Measurements from ENCODE around the gene TPP1. TPM values are rescaled to one million over a fixed set of nuclear protein-coding genes. Genes with fewer than 3 reads are reported as not detected.

TPP1 gene
- total and polyA plus RNA-seq, 9 of the 15 experiments (the other 6 are each of a cell fraction or from before 2014, with no cell fraction given): 7.5 to 75.8 (median 15.7) TPM

GRCh38 chr11:6619004-6619745 is at the start of gene TPP1 (continued):
- TF ChIP-seq, protein P1, sequence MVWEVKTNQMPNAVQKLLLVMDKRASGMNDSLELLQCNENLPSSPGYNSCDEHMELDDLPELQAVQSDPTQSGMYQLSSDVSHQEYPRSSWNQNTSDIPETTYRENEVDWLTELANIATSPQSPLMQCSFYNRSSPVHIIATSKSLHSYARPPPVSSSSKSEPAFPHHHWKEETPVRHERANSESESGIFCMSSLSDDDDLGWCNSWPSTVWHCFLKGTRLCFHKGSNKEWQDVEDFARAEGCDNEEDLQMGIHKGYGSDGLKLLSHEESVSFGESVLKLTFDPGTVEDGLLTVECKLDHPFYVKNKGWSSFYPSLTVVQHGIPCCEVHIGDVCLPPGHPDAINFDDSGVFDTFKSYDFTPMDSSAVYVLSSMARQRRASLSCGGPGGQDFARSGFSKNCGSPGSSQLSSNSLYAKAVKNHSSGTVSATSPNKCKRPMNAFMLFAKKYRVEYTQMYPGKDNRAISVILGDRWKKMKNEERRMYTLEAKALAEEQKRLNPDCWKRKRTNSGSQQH (CRISPR knock-in tag; IDR thresholded peaks at IDR 0.05): no peak
- peak; percentile 96; the same call in 1 of the 2 replicates for TF ChIP-seq GTF2F1 (IDR thresholded peaks at IDR 0.05; ENCODE audit: low read depth, low read length)
- TF ChIP-seq ZNF23 (CRISPR knock-in tag; IDR thresholded peaks at IDR 0.05): no peak
- peak; percentile 58; the same call in 1 of the 2 replicates for TF ChIP-seq PKNOX1 (IDR thresholded peaks at IDR 0.05)
- no peak for TF ChIP-seq ZNF318 (IDR thresholded peaks at IDR 0.05; ENCODE audit: borderline replicate concordance in 1 of 2, low read depth in 1 of 2)
- TF ChIP-seq, protein P2, sequence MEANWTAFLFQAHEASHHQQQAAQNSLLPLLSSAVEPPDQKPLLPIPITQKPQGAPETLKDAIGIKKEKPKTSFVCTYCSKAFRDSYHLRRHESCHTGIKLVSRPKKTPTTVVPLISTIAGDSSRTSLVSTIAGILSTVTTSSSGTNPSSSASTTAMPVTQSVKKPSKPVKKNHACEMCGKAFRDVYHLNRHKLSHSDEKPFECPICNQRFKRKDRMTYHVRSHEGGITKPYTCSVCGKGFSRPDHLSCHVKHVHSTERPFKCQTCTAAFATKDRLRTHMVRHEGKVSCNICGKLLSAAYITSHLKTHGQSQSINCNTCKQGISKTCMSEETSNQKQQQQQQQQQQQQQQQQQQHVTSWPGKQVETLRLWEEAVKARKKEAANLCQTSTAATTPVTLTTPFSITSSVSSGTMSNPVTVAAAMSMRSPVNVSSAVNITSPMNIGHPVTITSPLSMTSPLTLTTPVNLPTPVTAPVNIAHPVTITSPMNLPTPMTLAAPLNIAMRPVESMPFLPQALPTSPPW (CRISPR knock-in tag; IDR thresholded peaks at IDR 0.05): peak; percentile 81
- TF ChIP-seq SRSF9 (IDR thresholded peaks at IDR 0.05; ENCODE audit: borderline replicate concordance, low read depth, low read length): no peak
- TF ChIP-seq CBFA2T2 (conservative IDR thresholded peaks at IDR 0.05): peak; percentile 95
- no peak for TF ChIP-seq E2F5 (CRISPR knock-in tag; IDR thresholded peaks at IDR 0.05)
- no peak for TF ChIP-seq FOXP1 (CRISPR knock-in tag; IDR thresholded peaks at IDR 0.05)
- TF ChIP-seq CBFA2T3 (IDR thresholded peaks at IDR 0.05): no peak

All from K562 (cell line).